NCI-H146 (cell line): ENCODE measurements around the gene FCRLB.
"Not testable (repeated sequence)": the region's sequence is repeated elsewhere in the genome, so short reads cannot be mapped to it uniquely, and the experiment has no call there.

Experiments
- DNase-seq: peaks from one replicate; lab custom pipeline; 2025; lab: John Stamatoyannopoulos, UW

The FCRLB gene

GRCh38 chr1:161720956-161721737, at the start of gene FCRLB:
Gene FCRLB, plus strand, starts transcription at chr1:161721544. Its CDS starts 1,129 bp downstream, at chr1:161722673.
- no peak for DNase-seq

GRCh38 chr1:161673437-161673836, 47.9 kb upstream of the FCRLB start:
- not testable (repeated sequence) for DNase-seq

DNA sequence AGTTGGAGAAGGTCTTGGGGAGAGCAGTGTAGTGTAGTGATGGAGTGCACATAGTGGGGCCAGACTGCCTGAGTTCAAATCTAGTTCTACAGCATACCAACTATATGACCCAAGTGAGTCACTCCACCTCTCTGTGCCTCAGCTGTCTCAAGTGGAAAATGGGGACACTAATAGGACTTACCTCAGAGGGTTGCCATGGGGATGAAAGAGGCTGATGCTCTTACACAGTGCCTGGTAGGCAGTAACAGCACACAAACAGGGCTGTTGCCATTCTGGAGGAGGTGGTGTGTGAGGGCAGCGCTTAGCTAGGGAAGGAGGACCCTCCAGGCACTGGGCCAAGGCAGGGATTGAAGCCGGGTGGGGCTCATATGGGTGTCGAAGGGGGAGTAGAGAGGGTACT, 46.9 kb upstream of the FCRLB start:
- DNase-seq = not testable (repeated sequence)

GRCh38 chr1:161674908-161675307, 46.4 kb upstream of the FCRLB start:
- not testable (repeated sequence) for DNase-seq

- no peak for DNase-seq
These were observed 44.9 kb upstream of the FCRLB start for GRCh38 chr1:161676441-161676840.

GRCh38 chr1:161676958-161677689, 44.2 kb upstream of the FCRLB start:
- no peak for DNase-seq

DNA sequence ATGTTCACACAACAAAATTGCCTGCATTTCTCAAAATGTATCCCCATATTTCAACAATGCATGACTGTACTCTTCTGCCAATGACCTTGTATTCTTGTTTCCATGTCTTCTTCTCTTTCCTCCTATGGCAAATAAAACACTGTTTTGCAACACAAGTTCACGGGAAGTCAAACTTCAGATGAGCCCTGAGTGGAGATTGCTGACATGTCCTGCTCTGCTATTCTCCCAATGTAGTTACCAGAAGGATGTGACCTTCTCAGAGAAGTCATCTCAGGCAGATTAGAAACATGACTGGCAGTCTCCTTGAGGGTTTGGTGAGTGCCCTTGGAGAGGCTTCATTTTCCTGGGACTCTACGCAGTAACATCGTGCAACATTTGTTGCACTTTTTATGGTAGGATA, 42.8 kb upstream of the FCRLB start:
- DNase-seq = no peak

GRCh38 chr1:161681879-161682278, 39.5 kb upstream of the FCRLB start:
- DNase-seq = no peak

GRCh38 chr1:161688946-161689345, 32.4 kb upstream of the FCRLB start:
- DNase-seq = no peak

GRCh38 chr1:161691846-161692245, 29.5 kb upstream of the FCRLB start:
- no peak for DNase-seq

DNA sequence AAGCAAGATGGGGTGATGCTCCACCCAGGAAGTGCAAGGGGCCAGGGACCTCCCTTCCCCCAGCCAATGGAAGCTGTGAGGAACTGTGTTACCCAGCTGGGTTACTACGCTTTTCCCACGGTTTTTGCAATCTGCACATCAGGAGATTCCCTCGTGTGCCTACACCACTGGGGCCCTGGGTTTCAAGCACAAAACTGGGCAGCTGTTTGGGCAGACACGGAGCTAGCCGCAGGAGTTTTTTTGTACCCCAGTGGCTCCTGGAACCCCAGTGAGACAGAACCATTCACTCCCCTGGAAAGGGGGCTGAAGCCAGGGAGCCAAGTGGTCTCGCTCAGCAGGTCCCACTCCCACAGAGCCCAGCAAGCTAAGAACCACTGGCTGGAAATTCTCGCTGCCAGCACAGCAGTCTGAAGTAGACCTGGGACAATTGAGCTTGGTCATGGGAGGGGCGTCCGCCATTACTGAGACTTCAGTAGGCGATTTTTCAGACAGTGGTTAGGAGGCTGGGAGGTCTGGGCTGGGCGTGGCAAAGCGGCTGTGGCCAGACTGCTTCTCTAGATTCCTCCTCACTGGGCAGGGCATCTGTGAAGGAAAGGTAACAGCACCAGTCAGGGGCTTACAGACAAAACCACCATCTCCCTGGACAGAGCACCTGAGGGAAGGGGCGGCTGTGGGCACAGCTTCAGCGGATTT, 28.2 kb upstream of the FCRLB start:
- not testable (repeated sequence) for DNase-seq

DNA sequence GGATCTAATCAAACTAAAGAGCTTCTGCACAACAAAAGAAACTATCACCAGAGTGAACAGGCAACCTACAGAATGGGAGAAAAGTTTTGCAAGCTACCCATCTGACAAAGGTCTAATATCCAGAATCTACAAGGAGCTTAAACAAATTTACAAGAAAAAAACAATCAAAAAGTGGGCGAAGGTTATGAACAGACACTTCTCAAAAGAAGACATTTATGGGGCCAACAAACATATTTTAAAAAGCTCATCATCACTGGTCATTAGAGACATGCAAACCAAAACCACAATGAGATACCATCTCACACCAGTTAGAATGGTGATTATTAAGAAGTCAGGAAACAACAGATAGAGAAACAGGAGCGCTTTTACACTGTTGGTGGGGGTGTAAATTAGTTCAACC, 23.0 kb upstream of the FCRLB start:
- not testable (repeated sequence) for DNase-seq

GRCh38 chr1:161702250-161702649, 19.1 kb upstream of the FCRLB start:
- DNase-seq = no peak

GRCh38 chr1:161705537-161705936, 15.8 kb upstream of the FCRLB start:
- DNase-seq = no peak

- DNase-seq = no peak
These were observed 15.2 kb upstream of the FCRLB start for GRCh38 chr1:161706113-161706481.

DNA sequence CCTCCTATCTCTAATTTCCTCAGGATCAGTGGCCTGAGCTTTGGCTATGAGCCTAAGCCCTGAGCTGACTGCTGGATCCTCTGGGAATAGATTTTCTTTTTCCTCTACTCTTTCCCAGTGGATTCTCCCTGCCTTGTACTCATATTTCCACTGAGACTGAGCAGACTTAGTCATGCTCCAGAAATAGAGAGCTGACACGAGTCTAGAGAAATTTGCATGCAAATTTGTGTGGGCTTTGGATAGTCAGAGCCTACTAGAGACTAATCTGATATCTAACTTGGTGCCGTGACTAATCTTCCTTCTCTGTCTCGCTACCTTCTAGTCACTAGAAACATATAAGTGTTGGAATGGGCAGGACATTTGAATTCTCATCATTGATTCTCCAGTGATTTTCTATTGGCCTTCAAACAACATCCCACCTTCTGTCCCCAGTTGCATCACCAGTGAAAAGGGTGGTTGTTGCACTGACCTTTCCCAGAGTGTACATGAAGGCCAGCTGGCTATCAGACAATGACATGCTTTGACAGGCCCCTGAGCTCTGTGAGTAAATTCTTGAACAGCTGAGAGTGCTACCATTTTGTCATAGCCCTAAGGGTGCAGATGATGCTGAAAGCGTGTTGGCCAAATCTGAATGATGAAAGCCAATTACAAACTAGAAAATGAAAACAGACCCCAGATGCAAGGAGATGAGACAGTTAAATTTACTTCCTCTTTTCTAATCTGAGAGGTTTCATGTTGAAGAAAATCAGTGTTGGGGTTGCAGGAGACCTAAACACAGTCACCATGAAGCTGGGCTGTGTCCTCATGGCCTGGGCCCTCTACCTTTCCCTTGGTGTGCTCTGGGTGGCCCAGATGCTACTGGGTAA, 14.6 kb upstream of the FCRLB start, which contains the start of gene FCRLA:
Gene FCRLA (plus strand): TSS at position 748 of the 866 bp plus-strand sequence. CDS start 36 bp downstream, at position 784.
- DNase-seq = no peak

DNA sequence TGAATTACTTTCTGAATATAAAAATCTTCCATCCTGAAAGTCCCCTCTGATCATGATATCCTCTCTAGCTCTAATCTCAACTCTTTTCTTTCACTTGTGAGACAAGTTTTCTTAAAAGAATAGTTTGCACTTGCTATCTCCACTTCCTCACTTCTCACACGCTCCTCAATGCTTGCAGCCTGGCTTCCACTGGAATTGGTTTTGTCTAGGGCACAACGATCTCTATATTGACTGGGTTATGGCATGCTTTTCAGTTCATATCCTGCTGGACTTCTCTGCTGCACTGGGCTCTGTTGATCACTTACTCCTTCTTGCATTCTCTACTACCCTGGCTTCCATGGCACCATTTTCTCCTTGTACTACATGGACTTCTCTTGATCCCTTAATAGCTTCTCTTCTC, 13.8 kb upstream of the FCRLB start:
- no peak for DNase-seq

GRCh38 chr1:161709373-161709772, 12.0 kb upstream of the FCRLB start:
- DNase-seq = no peak

DNA sequence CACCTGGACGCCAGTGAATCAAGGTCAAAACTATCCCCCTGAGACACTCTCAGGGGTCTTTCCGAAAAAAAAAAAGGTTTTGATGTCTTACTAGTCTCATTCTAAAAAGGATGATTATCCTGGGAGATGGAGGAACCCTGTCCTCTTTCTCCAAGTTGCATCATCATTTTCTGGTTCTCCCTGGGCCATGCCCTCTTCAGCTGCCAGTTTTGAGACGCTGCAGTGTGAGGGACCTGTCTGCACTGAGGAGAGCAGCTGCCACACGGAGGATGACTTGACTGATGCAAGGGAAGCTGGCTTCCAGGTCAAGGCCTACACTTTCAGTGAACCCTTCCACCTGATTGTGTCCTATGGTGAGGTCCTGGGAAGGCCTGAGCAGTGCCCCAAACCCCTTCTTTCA, 10.8 kb upstream of the FCRLB start:
- DNase-seq = no peak

DNA sequence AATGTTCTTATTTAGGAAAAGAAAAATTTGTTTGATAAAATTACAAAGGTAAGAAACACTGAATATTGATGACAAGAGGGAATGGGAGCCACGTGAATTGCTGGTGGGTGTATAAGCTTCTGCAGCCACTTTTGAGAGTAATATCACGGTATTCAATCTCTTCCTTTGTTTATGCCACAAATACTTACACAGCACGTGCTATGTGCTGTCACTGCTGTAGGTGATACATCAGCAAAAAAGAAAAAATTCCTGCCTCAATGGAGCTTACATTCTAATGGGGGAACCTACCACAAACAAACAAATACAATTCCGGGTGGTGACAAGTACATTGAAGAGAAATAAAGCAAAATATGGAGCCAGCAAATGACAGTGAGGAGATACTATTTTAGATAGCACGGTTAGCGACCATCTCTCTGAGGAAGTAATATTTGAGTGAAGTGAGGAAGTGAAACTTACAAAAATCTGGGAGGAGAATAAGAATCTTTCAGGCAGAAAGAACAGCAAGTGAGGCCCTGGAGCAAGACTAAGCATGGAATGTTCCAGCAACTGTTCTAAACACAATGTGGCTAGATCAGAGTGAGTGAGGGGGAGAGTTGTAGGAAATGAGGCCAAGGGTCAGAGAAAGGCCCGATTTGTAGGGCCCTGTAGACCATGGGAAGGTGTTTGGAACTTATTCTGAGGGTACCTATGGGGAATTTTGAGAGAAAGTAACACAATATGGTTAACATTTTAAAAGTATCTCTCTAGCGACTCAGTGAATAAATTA, 2.6 kb upstream of the FCRLB start:
- no peak for DNase-seq

DNA sequence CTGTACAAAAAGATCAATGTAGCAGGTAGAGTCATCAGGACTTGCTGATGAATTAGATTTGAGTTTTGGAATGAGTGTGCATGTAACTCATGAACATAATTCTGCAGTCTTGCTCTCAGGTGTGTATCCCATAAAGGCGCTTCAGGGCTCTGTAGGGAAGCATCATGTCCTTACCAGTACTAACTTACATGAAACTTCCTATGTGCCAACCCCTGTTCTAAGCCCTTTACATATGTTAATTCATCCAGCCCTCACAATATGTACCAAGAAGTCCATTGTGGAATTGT, 2.1 kb upstream of the FCRLB start:
- no peak for DNase-seq
